ENCODE data around the gene TNFAIP6.
"Not testable (repeated sequence)": the region's sequence is repeated elsewhere in the genome, so short reads cannot be mapped to it uniquely, and the experiment has no call there.

Gene TNFAIP6

DNA sequence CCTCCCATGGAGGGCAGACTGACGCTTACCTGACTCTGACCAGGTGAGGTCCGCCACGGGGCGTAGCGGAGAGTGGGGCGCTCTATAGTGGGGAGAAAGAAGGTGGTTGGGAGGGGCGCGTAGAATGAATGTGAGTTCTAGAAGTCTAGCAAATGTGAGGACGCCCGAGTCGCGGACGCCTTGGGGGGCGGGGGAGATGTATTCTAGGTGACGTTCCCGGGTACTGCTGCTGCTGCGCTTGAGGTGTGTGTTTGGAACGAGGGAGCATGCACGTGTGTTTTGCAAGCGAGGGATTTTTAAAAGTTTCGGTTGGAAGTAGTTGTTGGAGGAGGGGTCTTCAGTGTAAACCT, 53.1 kb downstream of the TNFAIP6 start:
- peaks cover 5% of the 10 kb centered on the region for H3K27me3 Mint-ChIP-seq (ENCODE audit: low read depth)
- peaks cover 29% of the 10 kb centered on the region for H3K36me3 Mint-ChIP-seq (ENCODE audit: low read depth)
- peak overlapping the region; percentile 92 for H3K4me3 Mint-ChIP-seq
- H3K4me1 Mint-ChIP-seq (ENCODE audit: low read depth): peaks cover 14% of the 10 kb centered on the region
- H3K9me3 Mint-ChIP-seq: no peaks in the 10 kb centered on the region
- peak overlapping the region; percentile 89 for H3K27ac Mint-ChIP-seq
- DNase-seq (ENCODE audit: low spot score): peak; percentile 17

DNA sequence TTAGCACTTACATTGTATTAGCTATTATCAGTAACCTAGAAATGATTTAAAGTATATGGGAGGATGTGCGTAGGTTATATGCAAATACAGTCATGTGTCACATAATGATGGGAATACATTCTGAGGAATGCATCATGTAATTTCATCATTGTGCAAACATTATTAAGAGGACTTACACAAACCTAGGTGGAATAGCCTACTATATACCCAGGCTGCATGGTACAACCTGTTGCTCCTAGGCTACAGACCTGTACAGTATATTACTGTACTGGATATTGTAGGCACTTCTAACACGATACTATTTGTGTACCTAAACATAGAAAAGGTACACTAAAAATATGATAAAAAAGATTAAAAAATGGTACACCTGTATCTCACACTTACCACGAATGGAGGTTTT, 60.3 kb downstream of the TNFAIP6 start:
- peaks cover 5% of the 10 kb centered on the region for H3K4me1 Mint-ChIP-seq (ENCODE audit: low read depth)
- no peak overlapping the region for H3K4me3 Mint-ChIP-seq
- no peak overlapping the region for H3K27ac Mint-ChIP-seq
- no peaks in the 10 kb centered on the region for H3K27me3 Mint-ChIP-seq (ENCODE audit: low read depth)
- H3K9me3 Mint-ChIP-seq: no peaks in the 10 kb centered on the region
- peaks cover 56% of the 10 kb centered on the region for H3K36me3 Mint-ChIP-seq (ENCODE audit: low read depth)
- DNase-seq (ENCODE audit: low spot score): no peak

DNA sequence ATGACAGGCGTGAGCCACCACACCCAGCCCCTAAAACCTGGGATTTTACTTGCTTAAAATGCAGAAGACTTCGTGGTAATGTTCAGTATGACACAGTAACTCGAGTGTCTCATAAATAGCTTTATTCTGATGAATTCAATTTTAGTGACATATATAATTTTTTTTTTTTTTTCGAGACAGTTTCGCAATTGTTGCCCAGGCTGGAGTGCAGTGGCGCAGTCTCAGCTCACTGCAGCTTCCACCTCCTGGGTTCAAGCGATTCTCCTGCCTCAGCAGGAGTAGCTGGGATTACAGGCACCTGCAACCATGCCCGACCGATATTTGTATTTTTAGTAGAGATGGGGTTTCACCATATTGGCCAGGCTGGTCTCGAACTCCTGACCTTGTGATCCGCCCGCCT, 64.3 kb downstream of the TNFAIP6 start:
- peaks cover 25% of the 10 kb centered on the region for H3K4me1 Mint-ChIP-seq (ENCODE audit: low read depth)
- not testable (repeated sequence) for H3K9me3 Mint-ChIP-seq; H3K4me3 Mint-ChIP-seq; H3K27ac Mint-ChIP-seq; DNase-seq (ENCODE audit: low spot score); H3K27me3 Mint-ChIP-seq (ENCODE audit: low read depth)
- peaks cover 66% of the 10 kb centered on the region for H3K36me3 Mint-ChIP-seq (ENCODE audit: low read depth)

DNA sequence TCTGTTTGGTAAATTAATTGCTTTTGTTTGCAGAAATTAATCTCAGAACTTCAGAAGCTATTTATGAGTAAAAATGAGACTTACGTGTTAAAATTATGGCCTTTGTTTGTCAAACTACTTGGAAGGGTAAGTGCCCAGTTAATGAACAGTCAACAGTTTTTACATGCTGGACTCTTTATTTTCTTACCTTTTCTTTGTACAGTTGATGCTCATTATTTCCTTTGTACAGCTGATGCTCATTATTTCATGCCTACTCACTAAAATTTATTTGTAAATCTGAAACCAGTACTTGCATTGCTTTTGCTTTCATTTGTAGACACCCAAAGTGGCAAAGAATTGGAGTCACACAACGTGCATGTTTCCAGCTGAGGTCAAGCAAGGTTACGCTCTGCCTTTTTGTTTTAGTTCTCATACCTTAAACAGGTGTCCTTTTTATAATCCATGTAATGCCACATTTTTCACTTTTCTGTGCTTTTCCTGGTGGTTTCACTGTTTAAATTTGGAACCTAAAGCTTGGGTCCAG, 65.6 kb downstream of the TNFAIP6 start:
- Mint-ChIP-seq H3K27me3 (ENCODE audit: low read depth) (no peaks in the 10 kb centered on the region), H3K9me3 (no peaks in the 10 kb centered on the region), H3K4me1 (ENCODE audit: low read depth) (peaks cover 26% of the 10 kb centered on the region), H3K27ac (peak overlapping the region; percentile 63), H3K36me3 (ENCODE audit: low read depth) (peaks cover 61% of the 10 kb centered on the region), H3K4me3 (peak overlapping the region; percentile 42)
- no peak for DNase-seq (ENCODE audit: low spot score)

DNA sequence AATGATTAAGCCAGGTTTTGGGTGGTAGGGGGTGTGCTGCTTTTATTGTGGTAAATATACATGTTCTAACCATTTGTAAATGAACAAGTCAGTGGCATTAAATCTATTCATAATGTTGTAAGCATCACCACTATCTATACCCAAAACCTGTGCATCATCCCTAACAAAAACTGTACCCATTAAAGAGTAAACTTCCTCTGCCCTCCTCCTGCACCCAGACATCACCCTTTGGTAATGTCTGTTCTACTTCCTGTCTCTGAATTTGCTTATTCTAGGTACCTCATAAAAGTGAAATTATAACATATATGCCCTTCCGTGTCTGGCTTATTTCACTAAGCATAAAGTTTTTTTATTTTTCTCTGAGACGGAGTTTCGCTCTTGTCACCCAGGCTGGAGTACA, 66.4 kb downstream of the TNFAIP6 start:
- Mint-ChIP-seq H3K27ac (peak overlapping the region; percentile 63), H3K9me3 (no peaks in the 10 kb centered on the region), H3K4me1 (ENCODE audit: low read depth) (peaks cover 29% of the 10 kb centered on the region), H3K4me3 (peak overlapping the region; percentile 42), H3K27me3 (ENCODE audit: low read depth) (no peaks in the 10 kb centered on the region), H3K36me3 (ENCODE audit: low read depth) (peaks cover 66% of the 10 kb centered on the region)
- DNase-seq (ENCODE audit: low spot score): no peak

All from T-helper 2 cell treated with Interferon-gamma antibody and Interleukin-4, amounts not matched to agents 5 μg/mL and 100 μg/mL, for 36 hours (primary cell).